Suppressor macrophage treated with lipopolysaccharide for 1 hour (primary cell): Measurements from ENCODE around the gene CCDC91.
"Not testable (repeated sequence)": the region's sequence is repeated elsewhere in the genome, so short reads cannot be mapped to it uniquely, and the experiment has no call there.

Experiments
- DNase-seq, 3 donors: peaks; one replicate each; pipeline ENCODE4 v3.0.0-alpha.2; 2020 to 2022

Gene CCDC91

DNA sequence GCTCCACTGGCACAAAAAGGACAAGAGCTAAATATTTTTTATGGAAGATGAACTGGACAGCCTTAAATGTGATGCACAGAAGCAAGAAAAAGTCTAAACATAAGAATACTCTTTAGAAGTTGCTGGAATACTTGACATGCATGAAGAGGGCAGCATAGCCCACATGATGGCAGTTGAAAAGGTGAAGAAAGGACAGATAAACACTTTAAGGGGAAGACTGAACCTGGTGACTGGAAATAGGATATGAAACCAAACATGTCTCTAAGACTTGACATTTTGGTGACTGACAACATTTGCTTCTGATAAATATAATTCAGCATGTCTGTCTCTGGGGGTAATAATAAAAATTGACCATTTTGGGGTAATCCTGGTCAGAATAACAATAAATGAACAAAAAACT, 273.1 kb downstream of the CCDC91 start:
- no peak for DNase-seq

DNA sequence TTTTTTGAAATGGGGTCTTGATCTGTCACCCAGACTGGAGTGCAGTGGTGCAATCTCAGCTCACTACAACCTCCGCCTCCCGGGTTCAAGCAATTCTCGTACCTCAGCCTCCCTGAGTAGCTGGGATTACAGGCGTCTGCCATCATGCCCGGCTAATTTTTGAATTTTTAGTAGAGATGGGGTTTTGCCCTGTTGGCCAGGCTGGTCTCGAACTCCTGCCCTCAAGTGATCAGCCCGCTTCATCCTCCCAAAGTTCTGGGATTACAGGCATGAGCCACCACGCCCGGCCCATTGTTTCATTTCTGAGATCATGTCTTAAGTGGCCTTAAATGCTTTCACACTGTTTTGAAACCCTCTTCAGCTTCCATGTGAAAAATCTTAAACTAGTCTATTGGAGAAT, 281.5 kb downstream of the CCDC91 start:
- not testable (repeated sequence) for DNase-seq

DNA sequence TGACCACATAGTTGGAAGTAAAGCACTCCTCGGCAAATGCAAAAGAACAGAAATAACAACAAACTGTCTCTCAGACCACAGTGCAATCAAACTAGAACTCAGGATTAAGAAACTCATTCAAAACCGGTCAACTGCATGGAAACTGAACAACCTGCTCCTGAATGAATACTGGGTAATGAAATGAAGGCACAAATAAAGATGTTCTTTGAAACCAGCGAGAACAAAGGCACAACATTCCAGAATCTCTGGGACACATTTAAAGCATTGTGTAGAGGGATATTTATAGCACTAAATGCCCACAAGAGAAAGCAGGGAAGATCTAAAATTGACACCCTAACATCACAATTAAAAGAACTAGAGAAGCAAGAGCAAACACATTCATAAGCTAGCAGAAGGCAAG, 285.9 kb downstream of the CCDC91 start:
- not testable (repeated sequence) for DNase-seq

DNA sequence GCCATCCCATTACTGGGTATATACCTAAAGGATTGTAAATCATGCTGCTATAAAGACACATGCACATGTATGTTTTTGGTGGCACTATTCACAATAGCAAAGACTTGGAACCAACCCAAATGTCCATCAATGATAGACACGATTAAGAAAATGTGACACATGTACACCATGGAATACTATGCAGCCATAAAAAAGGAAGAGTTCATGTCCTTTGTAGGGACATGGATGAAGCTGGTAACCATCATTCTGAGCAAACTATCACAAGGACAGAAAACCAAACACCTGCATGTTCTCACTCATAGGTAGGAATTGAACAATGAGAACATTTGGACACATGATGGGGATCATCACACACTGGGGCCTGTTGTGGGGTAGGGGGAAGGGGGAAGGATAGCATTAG, 288.8 kb downstream of the CCDC91 start:
- DNase-seq, result not testable (repeated sequence)

DNA sequence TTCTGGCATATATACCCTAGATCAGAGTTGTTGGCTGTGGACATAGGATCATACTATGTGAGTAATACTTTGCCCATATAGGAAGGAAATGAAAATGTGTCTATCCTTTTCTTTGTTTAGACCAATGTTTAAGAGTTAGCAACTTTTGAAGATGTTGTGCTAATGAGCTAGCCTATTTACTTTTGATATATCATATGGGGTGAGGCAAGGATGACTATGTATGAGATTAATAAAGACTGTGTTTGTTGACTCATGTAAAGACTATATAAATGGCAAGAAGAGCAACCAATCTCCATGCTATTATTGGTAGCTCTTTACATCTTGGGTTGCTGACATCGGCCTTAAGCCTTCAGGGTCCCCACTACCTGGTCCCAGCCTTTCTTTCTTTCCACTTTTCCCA, 289.4 kb downstream of the CCDC91 start:
- no peak for DNase-seq

DNA sequence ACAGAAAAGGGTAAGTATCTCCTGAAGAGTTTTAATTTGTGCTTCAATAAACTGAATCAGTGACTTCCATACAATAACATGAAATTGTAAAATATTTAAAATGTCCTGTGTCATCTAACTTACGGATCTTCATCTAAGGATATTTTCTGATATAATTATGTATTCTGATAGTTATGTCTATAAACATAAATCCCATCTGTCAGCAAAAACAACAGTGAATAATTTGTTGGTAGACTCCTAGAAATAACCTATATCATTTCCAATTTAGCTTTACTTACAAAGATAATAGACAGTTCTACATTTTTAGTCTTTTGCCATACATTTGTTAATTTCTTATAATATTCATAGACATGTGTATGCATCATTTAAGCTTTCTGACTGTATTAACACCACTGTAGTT, 293.9 kb downstream of the CCDC91 start:
- no peak for DNase-seq

DNA sequence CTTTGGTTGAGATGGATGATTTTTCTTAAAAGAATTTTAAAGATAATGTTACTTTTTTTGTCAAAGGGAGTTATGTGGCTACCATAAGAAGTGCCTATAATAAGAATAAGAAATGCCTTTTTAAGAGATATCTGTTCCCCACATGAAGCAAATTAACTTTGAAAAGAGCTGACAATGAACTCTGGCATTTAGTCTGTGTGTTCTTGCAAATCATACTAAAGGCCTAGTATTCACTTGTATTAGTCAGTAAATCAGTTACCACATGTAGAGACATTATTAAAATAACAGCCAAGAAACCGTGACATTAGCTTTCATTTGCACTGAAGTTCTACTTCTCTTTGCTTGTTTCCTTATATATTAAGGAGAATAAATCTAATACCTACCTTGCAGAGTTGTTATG, 296.3 kb downstream of the CCDC91 start:
- no peak for DNase-seq

DNA sequence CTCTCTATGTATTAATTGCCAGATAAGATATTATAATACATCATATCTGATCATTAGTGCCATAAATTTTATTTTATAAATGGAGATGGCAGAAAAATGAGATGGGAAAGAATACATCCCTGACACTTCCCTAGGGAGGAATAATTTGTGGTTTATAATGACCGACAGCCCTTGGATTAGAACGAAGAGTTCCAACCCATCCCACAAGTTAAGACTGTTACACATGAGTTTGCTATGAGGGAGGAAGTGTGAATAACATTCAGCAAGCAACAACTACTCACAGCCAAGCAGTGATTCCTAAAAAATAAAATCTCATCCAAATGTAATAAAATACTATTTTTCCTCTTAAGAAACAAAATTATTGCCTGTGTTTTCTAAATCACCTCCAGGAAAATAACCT, 299.0 kb downstream of the CCDC91 start:
- DNase-seq, result no peak

DNA sequence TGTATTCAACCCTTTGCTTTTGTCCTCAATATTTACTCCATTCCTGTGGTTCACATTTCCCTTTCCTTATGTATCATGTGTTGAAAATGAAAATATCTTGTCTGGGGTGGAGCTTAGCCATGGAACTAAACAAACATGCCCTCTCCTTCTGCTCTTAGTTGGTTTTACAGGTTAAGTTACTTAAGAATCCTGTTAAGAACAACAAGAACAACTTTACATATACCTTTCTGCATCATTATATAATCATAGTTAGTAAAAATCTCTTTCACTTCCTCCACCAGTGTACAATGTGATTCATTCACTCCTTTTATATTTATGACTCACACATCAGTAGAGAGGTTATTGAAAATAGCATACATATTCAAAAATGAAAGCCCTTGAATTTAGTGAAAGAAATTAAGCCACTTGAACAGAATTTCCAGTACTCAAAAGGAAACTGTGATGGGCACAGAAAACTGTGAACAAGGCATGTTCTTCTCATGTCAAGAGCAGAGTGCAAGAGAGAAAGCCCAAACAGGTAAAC, 307.7 kb downstream of the CCDC91 start:
- DNase-seq, result peak; percentile 0 to 50 (median 44)

DNA sequence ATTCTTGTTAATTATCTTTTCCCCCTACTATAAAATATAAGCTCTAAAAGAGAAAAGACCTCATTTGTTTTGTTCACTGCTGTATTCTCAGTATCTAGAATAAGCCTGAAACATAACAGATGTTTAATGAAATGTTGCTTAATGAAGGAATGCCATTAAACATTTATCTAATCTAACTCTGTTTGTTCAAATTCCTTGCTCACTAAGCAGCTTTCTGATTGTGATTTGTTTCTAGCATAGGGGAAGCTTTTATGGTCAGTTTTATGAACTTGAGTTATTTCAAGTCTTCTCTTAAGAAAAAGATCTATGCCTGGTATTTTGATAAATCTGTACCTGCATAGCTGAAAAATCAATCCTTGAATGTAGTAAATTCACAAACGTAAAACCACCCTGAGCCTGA, 308.6 kb downstream of the CCDC91 start:
- no peak for DNase-seq

DNA sequence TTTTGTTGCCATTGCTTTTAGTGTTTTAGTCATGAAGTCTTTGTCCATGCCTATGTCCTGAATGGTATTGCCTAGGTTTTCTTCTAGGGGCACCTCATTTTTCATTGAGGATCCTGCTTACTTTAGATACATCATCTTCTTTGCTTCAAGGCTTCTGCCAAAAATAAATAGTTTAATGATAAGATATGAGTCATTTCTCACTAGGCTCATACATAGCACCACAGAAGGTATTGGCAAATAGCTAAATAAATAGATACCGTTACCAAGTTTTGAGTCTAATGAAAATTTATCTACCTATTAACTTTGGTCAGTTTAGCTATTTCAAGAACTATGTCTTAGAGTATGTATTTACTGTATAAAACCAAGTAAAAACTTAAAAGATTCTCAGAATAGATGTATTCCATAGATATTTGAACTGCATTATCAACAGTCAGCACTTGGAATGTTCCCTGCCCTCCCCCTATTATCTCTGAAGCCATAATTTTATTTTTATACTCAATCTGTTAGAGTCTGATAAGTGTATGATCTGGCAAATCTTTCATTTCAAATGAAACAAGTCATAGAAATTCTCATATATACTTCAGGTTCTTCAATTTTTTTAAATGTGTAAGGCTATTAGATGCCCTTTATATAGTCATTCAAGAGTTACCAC, 310.2 kb downstream of the CCDC91 start:
- DNase-seq, result no peak

DNA sequence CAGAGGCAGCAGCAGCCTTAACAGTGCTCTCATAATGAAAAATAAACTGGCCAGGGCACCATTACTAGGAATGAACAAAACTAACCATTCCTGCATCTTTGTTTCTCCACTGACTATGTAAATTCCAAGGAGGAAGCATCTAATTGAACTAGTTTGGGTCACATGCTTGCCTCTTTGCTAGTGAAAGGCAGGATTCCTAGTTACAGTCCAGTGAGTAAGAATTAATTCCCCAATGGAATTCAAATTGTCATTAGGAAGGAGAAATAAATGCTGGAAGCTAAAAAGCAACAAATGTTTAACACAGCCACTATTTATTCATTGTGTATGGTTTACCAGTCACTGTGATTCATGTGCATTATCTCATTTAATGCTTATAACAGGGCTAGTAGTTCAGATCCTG, 316.0 kb downstream of the CCDC91 start:
- DNase-seq, result no peak

DNA sequence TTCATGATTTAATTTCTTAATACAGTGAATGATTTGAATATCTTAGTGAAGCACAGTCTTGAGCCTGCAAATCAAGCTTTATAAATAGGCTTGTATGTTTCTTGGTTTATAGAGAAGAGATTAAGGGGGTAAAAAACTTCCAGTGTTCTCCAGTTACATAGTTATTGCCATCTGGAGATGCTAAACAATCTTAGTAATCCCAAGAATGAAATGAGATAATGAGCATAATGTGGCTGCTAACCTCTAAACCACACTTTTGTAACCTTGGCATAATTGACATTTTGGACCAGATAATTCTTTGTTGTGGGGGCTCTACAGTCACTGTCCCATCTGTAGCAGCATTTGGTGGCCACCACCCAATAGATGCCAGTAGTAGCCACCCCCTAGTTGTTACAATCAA, 316.8 kb downstream of the CCDC91 start:
- no peak for DNase-seq

DNA sequence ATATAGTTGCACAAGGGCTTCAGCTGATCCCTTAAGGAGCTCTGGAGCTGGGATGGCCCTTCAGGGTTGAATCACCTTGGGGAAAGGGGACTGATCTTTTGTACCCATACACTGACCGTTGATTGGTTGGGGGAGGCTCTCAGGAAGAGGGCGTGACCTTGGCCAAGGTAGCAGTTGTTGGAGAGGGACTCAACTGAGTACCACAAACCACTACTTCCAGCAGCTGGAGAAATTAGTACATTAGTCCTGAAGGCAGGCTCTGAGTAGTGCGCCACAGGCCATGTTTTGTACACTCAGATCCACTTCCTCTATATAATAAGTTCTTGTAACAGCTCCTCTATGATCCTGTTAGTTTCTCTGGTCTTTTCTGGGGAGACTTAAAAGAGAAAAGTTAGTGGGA, 317.6 kb downstream of the CCDC91 start:
- DNase-seq, result no peak

DNA sequence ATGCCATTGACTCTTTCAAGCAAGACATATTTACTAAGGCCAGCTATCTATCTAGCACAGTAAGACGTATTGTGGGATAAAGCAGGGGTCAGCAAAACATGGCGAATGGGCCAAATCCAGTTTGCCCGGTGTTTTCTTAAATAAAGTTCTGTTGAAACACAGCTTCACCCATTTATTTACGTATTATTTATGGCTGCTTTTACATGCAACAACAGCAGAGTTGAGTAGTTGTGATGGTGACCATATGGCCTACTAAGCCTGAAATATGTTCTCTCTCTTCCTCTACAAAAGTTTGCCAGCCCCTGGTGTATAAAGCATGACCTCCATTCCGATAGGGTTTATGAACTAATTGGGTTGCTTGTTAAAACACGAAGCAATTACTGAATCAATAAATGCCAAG, 322.1 kb downstream of the CCDC91 start:
- no peak for DNase-seq

DNA sequence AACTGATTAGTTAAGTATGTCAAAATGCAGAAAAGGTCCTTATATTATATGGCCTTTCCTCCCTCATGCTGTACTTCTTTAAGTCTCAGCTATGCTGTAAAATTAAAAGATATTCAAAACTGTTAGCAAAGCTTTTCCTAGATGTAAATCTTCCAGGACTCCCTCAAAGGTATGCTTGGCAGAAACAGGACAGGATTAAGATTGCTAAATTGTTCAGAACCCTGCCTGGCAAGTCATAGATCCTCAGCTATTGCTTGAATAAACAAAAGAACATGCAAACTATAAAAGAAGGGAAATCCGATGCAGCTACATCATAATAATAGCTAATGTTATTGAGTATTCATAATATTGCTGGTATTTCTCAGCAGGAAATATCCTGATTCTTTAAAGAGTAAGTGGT, 322.6 kb downstream of the CCDC91 start:
- no peak for DNase-seq

DNA sequence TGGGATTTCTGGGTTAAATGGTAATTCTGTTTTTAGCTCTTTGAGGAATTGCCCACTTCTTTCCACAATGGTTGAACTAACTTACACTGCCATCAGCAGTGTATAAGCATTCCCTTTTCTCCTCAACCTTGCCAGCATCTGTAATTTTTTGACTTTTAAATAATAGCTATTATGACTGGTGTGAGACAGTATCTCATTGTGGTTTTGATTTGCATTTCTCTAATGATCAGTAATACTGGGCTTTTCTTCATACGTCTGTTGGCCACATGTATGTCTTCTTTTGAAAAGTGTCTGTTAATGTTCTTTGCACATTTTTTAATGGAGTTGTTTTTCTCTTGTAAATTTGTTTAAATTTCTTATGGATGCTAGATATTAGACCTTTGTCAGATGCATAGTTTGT, 323.7 kb downstream of the CCDC91 start:
- DNase-seq, result no peak

DNA sequence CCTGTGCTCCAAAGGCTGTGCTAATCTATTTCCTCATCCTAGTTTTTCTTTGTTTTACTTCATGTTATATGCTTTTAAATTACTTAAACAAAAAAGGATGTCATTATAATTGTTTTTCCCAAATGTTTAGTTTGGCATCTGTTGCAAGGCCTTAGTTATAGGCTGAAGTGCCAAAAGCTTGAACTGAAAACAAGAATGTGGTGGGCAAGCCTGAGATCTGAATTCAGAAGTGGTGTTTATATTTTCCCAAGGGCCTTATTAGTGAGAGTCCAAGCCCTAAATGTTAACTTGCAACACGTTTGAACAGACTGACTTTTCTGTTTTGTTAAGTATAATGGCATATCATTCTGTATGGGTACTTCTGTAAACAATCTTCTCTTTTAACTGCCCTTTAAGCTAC, 326.8 kb downstream of the CCDC91 start:
- DNase-seq, result no peak

DNA sequence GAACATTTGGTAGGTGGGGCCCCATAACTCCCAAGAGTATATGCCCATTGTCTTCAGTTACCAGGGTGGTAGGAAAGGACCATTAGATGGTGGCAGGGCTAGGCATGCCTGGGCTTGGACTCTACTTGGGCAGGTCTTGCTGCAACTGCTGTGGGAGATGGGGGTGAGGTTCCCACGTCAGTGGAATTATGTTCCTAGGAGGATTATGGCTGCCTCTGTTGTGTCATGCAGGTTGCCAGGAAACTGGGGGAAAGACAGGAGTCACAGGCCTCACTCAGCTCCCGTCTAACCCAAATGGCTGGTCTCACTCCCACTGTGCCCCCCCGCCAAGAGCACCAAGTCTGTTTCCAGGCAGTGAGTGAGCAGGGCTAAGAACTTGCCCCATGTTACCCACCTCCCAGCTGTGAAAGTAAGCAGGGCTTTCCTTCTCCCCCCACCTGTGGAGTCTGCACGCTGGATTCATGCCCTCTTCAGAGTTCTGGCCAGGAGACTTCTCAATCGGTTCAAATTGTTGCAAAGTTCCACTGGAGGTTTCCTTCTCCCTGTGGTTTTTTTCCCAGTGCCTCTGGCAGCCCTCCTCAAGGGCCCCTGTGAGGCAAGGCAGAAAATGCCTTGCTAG, 337.5 kb downstream of the CCDC91 start:
- DNase-seq, result no peak

DNA sequence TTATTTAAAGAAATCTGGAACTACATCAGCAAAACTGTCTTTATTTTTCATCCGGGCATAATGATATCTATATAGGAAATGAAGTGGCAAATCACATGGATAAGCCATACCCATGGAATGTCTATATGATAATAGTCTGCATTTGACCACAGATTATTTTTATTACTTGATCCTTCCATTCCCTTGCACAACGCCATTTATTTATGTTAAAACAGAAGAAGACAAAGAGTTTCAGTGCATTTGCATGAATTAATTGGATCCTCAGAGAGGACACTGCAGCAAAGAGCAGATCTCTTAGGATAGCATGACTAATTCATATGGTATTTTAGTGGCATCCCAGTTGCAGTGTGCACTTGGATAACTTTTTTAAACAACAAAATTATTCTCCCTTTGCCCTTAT, 345.0 kb downstream of the CCDC91 start:
- no peak for DNase-seq

DNA sequence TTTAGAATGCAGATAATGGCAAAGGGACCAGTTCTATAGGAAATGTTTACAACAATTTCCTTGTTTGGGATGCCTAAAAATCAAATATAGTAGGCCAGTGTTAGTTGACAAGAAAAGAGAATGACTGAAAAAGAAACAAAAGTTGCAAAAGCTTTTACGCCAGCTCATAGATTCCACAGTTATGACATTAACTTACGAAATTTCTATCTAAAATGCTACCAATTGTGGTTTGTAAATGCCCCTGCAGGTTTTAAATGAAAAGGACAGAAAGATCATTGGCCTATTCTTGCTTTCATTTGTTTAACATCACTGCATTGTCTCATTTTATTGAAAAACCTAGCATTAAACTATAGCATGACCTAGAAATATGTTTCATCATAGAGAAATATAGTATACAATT, 345.8 kb downstream of the CCDC91 start:
- peak in 2 of 3 donors; percentile 5 to 19 for DNase-seq

DNA sequence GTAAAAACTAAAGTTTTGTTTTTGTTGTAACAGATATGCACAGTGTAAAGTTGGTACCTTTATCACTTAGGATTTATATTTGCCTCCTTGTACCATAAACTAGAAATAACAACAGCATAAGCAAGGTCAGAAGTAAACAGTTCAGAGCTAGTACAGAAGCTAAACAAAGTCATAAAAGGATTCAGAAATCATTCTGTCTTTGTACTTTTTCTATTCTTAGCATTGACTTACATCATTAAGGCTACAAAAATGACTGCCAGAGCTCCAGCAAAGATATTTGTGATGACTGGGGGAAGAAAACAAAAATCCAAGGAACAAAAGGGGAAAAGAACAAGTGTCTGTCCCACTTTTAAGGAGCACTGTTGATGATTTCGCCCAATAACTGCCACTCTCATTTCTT, 347.2 kb downstream of the CCDC91 start:
- no peak for DNase-seq

DNA sequence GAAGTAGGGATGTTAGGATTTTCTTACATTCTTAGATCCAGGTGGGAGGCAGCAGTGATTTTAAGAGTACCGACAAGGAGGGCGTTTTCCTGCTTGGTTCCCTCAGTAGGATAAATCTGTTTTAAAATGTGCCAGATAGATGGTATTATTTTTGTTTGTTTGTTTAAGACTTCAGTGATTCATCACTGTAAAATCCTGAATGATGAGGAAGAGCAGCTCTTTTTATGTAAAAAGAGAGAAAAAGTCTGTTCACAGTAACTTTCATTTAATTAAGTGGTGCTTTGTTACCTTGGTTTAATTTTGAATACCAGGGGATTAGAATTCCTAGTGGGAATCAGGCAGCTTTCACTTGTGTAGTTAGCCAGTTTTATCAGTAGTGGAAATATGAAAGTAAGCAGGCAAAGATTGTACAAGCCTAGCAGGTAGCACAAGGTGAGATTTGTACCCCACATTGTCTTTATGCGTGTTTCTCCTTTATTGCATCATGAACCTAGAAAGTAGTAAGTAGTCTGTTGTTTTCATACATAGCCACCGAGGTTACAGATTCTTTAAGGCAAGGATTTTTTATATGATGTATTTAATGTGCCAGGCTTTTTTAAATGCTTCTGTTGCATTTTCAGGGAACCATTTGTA, 349.6 kb downstream of the CCDC91 start:
- no peak for DNase-seq

DNA sequence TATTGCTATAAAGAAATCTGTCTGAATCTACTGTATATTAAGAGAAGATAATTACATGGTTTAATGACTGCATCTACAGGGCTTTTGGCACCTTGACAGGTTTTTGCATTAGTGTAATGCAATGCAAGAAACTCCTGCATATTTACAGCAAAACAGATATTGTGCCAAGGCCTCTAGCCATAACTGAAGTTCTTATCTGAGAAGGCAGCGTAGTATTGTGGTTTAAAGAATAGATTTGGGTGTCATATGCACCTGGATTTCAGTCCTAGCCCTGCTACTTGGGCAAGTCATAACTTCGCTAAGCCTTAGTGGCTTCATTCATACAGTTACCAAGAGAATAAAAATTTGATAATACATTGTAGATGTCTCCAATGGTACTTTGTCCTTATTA, 350.1 kb downstream of the CCDC91 start:
- DNase-seq, result no peak
